Measurements from ENCODE around the gene SYNPO.

Gene SYNPO

DNA sequence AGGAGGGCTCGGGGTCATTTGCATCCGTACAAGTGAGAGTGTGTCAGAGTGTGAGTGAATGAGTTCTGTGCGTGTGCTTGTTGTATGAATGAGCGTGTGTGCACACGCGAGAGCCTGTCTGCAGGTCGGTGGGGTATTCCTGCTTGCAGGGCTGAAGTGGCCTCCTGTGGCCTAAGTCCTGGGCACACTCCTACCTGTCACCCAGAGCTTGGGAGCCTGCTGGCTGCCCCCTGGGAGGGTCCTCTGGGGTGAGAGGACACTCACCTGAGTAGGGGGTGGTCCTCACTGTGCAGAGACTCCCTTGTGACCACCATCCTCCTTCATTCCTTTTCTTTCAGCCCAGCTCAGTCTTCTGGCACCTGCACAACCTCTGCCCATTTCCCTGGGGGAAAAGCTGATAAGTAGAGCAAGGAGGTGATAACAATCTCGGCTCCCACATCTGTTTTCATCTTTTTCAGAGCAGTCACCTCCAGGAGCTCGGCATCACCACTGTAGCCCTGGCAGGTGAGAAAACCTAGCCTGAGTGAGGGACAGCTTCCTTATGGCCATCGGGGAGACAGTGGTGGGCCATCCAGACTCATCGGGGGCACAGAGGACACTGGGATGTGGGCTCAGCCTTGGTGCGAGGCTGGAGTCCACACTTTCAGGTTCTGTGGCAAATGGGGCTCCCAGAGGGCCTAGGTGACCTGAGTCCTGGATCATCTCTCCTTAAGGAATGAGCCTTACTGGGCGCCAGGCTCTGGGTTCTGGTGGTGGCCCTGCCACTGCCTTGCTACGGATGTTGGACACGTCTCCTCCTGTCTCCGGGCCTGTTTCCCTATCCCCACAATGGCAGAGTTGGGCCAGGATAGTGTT is 38.7 kb upstream of the SYNPO start:
- H3K4me3 ChIP-seq (replicated peaks; ENCODE audit: low read depth, low read length) = no peak overlapping the region
- DNase-seq (ENCODE audit: extremely low read depth, low read depth) = no peak
- TF ChIP-seq, protein P1, sequence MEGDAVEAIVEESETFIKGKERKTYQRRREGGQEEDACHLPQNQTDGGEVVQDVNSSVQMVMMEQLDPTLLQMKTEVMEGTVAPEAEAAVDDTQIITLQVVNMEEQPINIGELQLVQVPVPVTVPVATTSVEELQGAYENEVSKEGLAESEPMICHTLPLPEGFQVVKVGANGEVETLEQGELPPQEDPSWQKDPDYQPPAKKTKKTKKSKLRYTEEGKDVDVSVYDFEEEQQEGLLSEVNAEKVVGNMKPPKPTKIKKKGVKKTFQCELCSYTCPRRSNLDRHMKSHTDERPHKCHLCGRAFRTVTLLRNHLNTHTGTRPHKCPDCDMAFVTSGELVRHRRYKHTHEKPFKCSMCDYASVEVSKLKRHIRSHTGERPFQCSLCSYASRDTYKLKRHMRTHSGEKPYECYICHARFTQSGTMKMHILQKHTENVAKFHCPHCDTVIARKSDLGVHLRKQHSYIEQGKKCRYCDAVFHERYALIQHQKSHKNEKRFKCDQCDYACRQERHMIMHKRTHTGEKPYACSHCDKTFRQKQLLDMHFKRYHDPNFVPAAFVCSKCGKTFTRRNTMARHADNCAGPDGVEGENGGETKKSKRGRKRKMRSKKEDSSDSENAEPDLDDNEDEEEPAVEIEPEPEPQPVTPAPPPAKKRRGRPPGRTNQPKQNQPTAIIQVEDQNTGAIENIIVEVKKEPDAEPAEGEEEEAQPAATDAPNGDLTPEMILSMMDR (IDR thresholded peaks at IDR 0.05; ENCODE audit: low read depth, low read length, missing control alignments) = no peak

- H3K4me3 ChIP-seq (replicated peaks; ENCODE audit: low read depth, low read length) = no peak overlapping the region
- TF ChIP-seq, protein P1 (IDR thresholded peaks at IDR 0.05; ENCODE audit: low read depth, low read length, missing control alignments) = no peak
- DNase-seq (ENCODE audit: extremely low read depth, low read depth) = no peak
Observed at GRCh38 chr5:150603052-150603451, 37.4 kb upstream of the SYNPO start.

- DNase-seq (ENCODE audit: extremely low read depth, low read depth) = no peak
- TF ChIP-seq, protein P1 (IDR thresholded peaks at IDR 0.05; ENCODE audit: low read depth, low read length, missing control alignments) = no peak
Observed at GRCh38 chr5:150603491-150603890, 37.0 kb upstream of the SYNPO start.

DNA sequence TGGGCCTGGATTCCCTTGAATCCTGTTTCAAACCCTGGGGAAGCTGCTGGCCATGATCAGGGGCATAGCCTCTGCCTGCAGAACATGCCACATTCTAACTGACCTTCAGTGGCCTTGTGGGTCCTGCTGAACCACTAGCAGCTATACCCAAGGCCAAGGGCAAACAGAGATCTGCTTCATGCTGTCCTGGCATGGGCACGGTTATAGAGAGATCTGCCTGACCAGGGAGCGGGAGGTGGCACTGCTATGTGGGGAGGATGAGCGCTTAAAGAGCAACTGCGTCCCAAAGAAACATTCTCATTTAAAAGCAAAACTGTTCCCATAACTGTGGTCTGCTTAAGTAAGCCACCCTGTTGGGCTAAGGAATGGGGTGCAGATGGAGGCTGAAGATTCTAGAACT is 36.5 kb upstream of the SYNPO start:
- H3K4me3 ChIP-seq (replicated peaks; ENCODE audit: low read depth, low read length) = no peak overlapping the region
- DNase-seq (ENCODE audit: extremely low read depth, low read depth) = no peak
- TF ChIP-seq, protein P1 (IDR thresholded peaks at IDR 0.05; ENCODE audit: low read depth, low read length, missing control alignments) = no peak

More at GRCh38 chr5:150603491-150603890, 37.0 kb upstream of the SYNPO start:
- H3K4me3 ChIP-seq (replicated peaks; ENCODE audit: low read depth, low read length) = no peak overlapping the region

- TF ChIP-seq, protein P1 (IDR thresholded peaks at IDR 0.05; ENCODE audit: low read depth, low read length, missing control alignments) = no peak
- H3K4me3 ChIP-seq (replicated peaks; ENCODE audit: low read depth, low read length) = no peak overlapping the region
- no peak for DNase-seq (ENCODE audit: extremely low read depth, low read depth)
Observed at GRCh38 chr5:150604894-150605440, 35.5 kb upstream of the SYNPO start.

DNA sequence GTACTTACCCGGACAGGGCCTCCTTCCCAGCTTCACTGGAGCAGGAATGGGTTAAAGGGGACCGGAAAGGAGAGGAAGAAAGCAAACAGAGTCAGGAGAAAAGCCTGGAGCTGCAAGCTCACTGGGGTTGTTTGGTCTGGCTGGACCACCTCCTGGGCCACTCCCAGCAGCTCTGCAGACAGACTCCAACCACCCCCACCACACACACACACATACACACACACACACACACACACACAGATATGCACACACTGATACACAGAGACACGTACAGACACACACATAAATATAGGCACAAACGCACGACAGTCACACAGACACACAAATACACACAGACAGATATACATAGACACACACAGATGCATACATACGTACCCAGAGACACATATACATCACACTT is 34.9 kb upstream of the SYNPO start:
- H3K4me3 ChIP-seq (replicated peaks; ENCODE audit: low read depth, low read length) = no peak overlapping the region
- TF ChIP-seq, protein P1 (IDR thresholded peaks at IDR 0.05; ENCODE audit: low read depth, low read length, missing control alignments) = no peak
- no peak for DNase-seq (ENCODE audit: extremely low read depth, low read depth)
